ENCODE data around the gene CRTC3.

CRTC3 gene

GRCh38 chr15:90607361-90607760 is 77.6 kb downstream of the CRTC3 start:
- Histone ChIP-seq H3K9me3 (ENCODE audit: severe bottlenecking) (no peaks in the 10 kb centered on the region), H3K27ac (no peak overlapping the region), H3K4me3 (ENCODE audit: low read depth, low read length) (no peak overlapping the region), H3K27me3 (ENCODE audit: insufficient read depth, low read depth, severe bottlenecking) (no peaks in the 10 kb centered on the region), H3K36me3 (no peaks in the 10 kb centered on the region; the same call in 1 of the 2 replicates)
- no peak for TF ChIP-seq CTCF (IDR thresholded peaks at IDR 0.05; ENCODE audit: low read depth, low read length)
- DNase-seq, result no peak

- no peaks in the 10 kb centered on the region; the same call in 1 of the 2 replicates for H3K36me3 ChIP-seq
- H3K27ac ChIP-seq, result no peak overlapping the region
- no peak for TF ChIP-seq CTCF (IDR thresholded peaks at IDR 0.05; ENCODE audit: low read depth, low read length)
- no peak overlapping the region for H3K4me3 ChIP-seq (ENCODE audit: low read depth, low read length)
- H3K9me3 ChIP-seq (ENCODE audit: severe bottlenecking), result no peaks in the 10 kb centered on the region
- no peak for DNase-seq
- H3K27me3 ChIP-seq (ENCODE audit: insufficient read depth, low read depth, severe bottlenecking), result no peaks in the 10 kb centered on the region
Measured at GRCh38 chr15:90609242-90610180, 79.8 kb downstream of the CRTC3 start.

- Histone ChIP-seq H3K27ac (no peak overlapping the region), H3K4me3 (ENCODE audit: low read depth, low read length) (no peak overlapping the region), H3K36me3 (no peaks in the 10 kb centered on the region; the same call in none of the 2 replicates), H3K27me3 (ENCODE audit: insufficient read depth, low read depth, severe bottlenecking) (no peaks in the 10 kb centered on the region), H3K9me3 (ENCODE audit: severe bottlenecking) (no peaks in the 10 kb centered on the region)
- DNase-seq, result no peak
- TF ChIP-seq CTCF (IDR thresholded peaks at IDR 0.05; ENCODE audit: low read depth, low read length), result no peak
Measured at GRCh38 chr15:90610190-90610589, 80.5 kb downstream of the CRTC3 start.

- H3K4me3 ChIP-seq (ENCODE audit: low read depth, low read length), result no peak overlapping the region
- no peaks in the 10 kb centered on the region for H3K9me3 ChIP-seq (ENCODE audit: severe bottlenecking)
- no peaks in the 10 kb centered on the region for H3K27me3 ChIP-seq (ENCODE audit: insufficient read depth, low read depth, severe bottlenecking)
- no peak overlapping the region for H3K27ac ChIP-seq
- no peak for TF ChIP-seq CTCF (IDR thresholded peaks at IDR 0.05; ENCODE audit: low read depth, low read length)
- H3K36me3 ChIP-seq, result no peaks in the 10 kb centered on the region; the same call in none of the 2 replicates
- no peak for DNase-seq
Measured at GRCh38 chr15:90611157-90611556, 81.4 kb downstream of the CRTC3 start.

- Histone ChIP-seq H3K27me3 (ENCODE audit: insufficient read depth, low read depth, severe bottlenecking) (no peaks in the 10 kb centered on the region), H3K36me3 (peaks cover 7% of the 10 kb centered on the region), H3K4me3 (ENCODE audit: low read depth, low read length) (no peak overlapping the region), H3K9me3 (ENCODE audit: severe bottlenecking) (no peaks in the 10 kb centered on the region), H3K27ac (no peak overlapping the region)
- no peak for DNase-seq
- TF ChIP-seq CTCF (IDR thresholded peaks at IDR 0.05; ENCODE audit: low read depth, low read length), result no peak
Measured at GRCh38 chr15:90617171-90617570, 87.4 kb downstream of the CRTC3 start.

All from WERI-Rb-1 (cell line).